ENCODE measurements around the gene TXK.

GRCh38 chr4:48074657-48075056 lies 59.4 kb downstream of the TXK start:
- TF ChIP-seq EZH2 (IDR thresholded peaks at IDR 0.05; ENCODE audit: borderline replicate concordance, control insufficient read depth, low read depth, low read length) (no peak), YY1 (IDR thresholded peaks at IDR 0.05; ENCODE audit: low read depth, low read length) (no peak)

All from GM12878 (cell line).